HEK293 (cell line): ENCODE data around the gene MTR.
A peak's percentile ranks its signal among the peaks of the same experiment; 100 is the strongest.
"Not testable (repeated sequence)": the region's sequence is repeated elsewhere in the genome, so short reads cannot be mapped to it uniquely, and the experiment has no call there.

Source experiments
- CTCF ChIA-PET: fragments of 350-600 bp; formaldehyde crosslinking; extraction: SDS; loops from one replicate; lab custom pipeline; 2021; ENCODE audit warnings: antibody characterized with exemption; lab: Yijun Ruan, JAX
- POLR2A ChIA-PET: fragments of 300-600 bp; formaldehyde crosslinking; extraction: SDS; loops from one replicate; lab custom pipeline; 2020; ENCODE audit warnings: antibody characterized with exemption, inconsistent platforms; lab: Yijun Ruan, JAX
- H3K27ac ChIP-seq: fragments of 200-500 bp; sonication (Bioruptor generic); 2 replicates; pipeline ENCODE4 v1.5.1; 2014; ENCODE audit warnings: low read depth, low read length, control low read depth, inconsistent platforms; ENCODE audit errors: extremely low read depth
- H3K36me3 ChIP-seq, 2 experiments: fragments of 200-500 bp in 1 of 2; sonication (Bioruptor generic) in 1 of 2; 1 replicate in 1 of 2; 2 replicates in 1 of 2; pipeline ENCODE4 v1.5.1; 2014 to 2017; ENCODE audit warnings: inconsistent platforms in 2 of 2, low read length in 2 of 2; ENCODE audit not compliant: control insufficient read depth in 2 of 2, insufficient read depth in 1 of 2
- H3K4me1 ChIP-seq: fragments of 200-500 bp; sonication (Bioruptor generic); 2 replicates; pipeline ENCODE4 v1.5.1; 2014; ENCODE audit warnings: mild to moderate bottlenecking, low read length, inconsistent platforms; ENCODE audit not compliant: control insufficient read depth, insufficient read depth
- H3K4me3 ChIP-seq: 2 replicates; pipeline ENCODE4 v1.5.1; 2011; ENCODE audit warnings: low read depth, mild to moderate bottlenecking, control low read depth, low read length, moderate library complexity
- H3K9me3 ChIP-seq: fragments of 200-500 bp; sonication (Bioruptor generic); 2 replicates; pipeline ENCODE4 v1.5.1; 2014; ENCODE audit warnings: low read depth, low read length, inconsistent platforms; ENCODE audit not compliant: control insufficient read depth, insufficient read depth
- BCL11A ChIP-seq: fragments of 450-650 bp; formaldehyde crosslinking; IDR thresholded peaks from 2 replicates; pipeline ENCODE4 v1.5.1; 2016; ENCODE audit warnings: low read depth, missing biosample characterization, missing genetic modification characterization
- FEZF1 ChIP-seq: fragments of 450-650 bp; formaldehyde crosslinking; IDR thresholded peaks from 2 replicates; pipeline ENCODE4 v1.5.1; 2016; ENCODE audit warnings: missing biosample characterization, missing genetic modification characterization
- GLIS2 ChIP-seq: fragments of 450-650 bp; formaldehyde crosslinking; IDR thresholded peaks from 2 replicates; pipeline ENCODE4 v1.5.1; 2016; ENCODE audit warnings: missing biosample characterization, missing genetic modification characterization
- HOXA7 ChIP-seq: sonication (generic); formaldehyde crosslinking; IDR thresholded peaks from 2 replicates; pipeline ENCODE4 v1.8.1; 2022; ENCODE audit warnings: missing genetic modification reagents, borderline replicate concordance
- HOXC10 ChIP-seq: sonication (generic); formaldehyde crosslinking; IDR thresholded peaks from 2 replicates; pipeline ENCODE4 v1.8.1; 2023; ENCODE audit warnings: mild to moderate bottlenecking, missing genetic modification reagents
- MYNN ChIP-seq: fragments of 450-650 bp; formaldehyde crosslinking; IDR thresholded peaks from 2 replicates; pipeline ENCODE4 v1.5.1; 2016; ENCODE audit warnings: missing biosample characterization, missing genetic modification characterization, borderline replicate concordance
- MZF1 ChIP-seq: fragments of 450-650 bp; formaldehyde crosslinking; IDR thresholded peaks from 2 replicates; pipeline ENCODE4 v1.5.1; 2017; ENCODE audit warnings: missing biosample characterization, missing genetic modification characterization, borderline replicate concordance
- PRDM6 ChIP-seq: fragments of 450-650 bp; formaldehyde crosslinking; IDR thresholded peaks from 2 replicates; pipeline ENCODE4 v1.5.1; 2017; ENCODE audit warnings: missing biosample characterization, missing genetic modification characterization
- SCRT1 ChIP-seq: fragments of 450-650 bp; formaldehyde crosslinking; IDR thresholded peaks from 2 replicates; pipeline ENCODE4 v1.5.1; 2016; ENCODE audit warnings: missing biosample characterization, missing genetic modification characterization, borderline replicate concordance
- SP7 ChIP-seq: fragments of 450-650 bp; formaldehyde crosslinking; IDR thresholded peaks from 2 replicates; pipeline ENCODE4 v1.5.1; 2016; ENCODE audit warnings: missing biosample characterization, missing genetic modification characterization
- TCF7L2 ChIP-seq: IDR thresholded peaks from 2 replicates; pipeline ENCODE4 v1.6.1; 2011; ENCODE audit warnings: low read depth, mild to moderate bottlenecking, inconsistent platforms, low read length, moderate library complexity, borderline replicate concordance
- ZBTB17 ChIP-seq: fragments of 450-650 bp; formaldehyde crosslinking; IDR thresholded peaks from 2 replicates; pipeline ENCODE4 v1.5.1; 2016; ENCODE audit warnings: missing biosample characterization, missing genetic modification characterization
- ZBTB20 ChIP-seq: fragments of 450-650 bp; formaldehyde crosslinking; IDR thresholded peaks from 2 replicates; pipeline ENCODE4 v1.5.1; 2016; ENCODE audit warnings: missing biosample characterization, missing genetic modification characterization
- ZFP69B ChIP-seq: fragments of 450-650 bp; formaldehyde crosslinking; IDR thresholded peaks from 2 replicates; pipeline ENCODE4 v1.5.1; 2016; ENCODE audit warnings: missing biosample characterization, missing genetic modification characterization
- ZNF138 ChIP-seq: fragments of 450-650 bp; formaldehyde crosslinking; IDR thresholded peaks from 2 replicates; pipeline ENCODE4 v1.5.1; 2016; ENCODE audit warnings: missing biosample characterization, missing genetic modification characterization, borderline replicate concordance
- ZNF174 ChIP-seq: fragments of 450-650 bp; formaldehyde crosslinking; IDR thresholded peaks from 2 replicates; pipeline ENCODE4 v1.5.0; 2017; ENCODE audit warnings: missing biosample characterization, mild to moderate bottlenecking, missing genetic modification characterization
- ZNF175 ChIP-seq: fragments of 450-650 bp; formaldehyde crosslinking; IDR thresholded peaks from 2 replicates; pipeline ENCODE4 v1.5.1; 2016; ENCODE audit warnings: missing biosample characterization, missing genetic modification characterization
- ZNF292 ChIP-seq: fragments of 450-650 bp; formaldehyde crosslinking; IDR thresholded peaks from 2 replicates; pipeline ENCODE4 v1.5.1; 2016; ENCODE audit warnings: low read depth, missing biosample characterization, missing genetic modification characterization, borderline replicate concordance
- ZNF350 ChIP-seq: fragments of 450-650 bp; formaldehyde crosslinking; IDR thresholded peaks from 2 replicates; pipeline ENCODE4 v1.5.0; 2017; ENCODE audit warnings: missing biosample characterization, mild to moderate bottlenecking, missing genetic modification characterization
- ZNF398 ChIP-seq: fragments of 450-650 bp; formaldehyde crosslinking; IDR thresholded peaks from 2 replicates; pipeline ENCODE4 v1.5.1; 2017; ENCODE audit warnings: missing biosample characterization, missing genetic modification characterization
- ZNF513 ChIP-seq: fragments of 450-650 bp; IDR thresholded peaks from 2 replicates; pipeline ENCODE4 v1.5.1; 2018; ENCODE audit warnings: missing biosample characterization, missing genetic modification characterization
- ZNF548 ChIP-seq: fragments of 450-650 bp; formaldehyde crosslinking; IDR thresholded peaks from 2 replicates; pipeline ENCODE4 v1.5.1; 2016; ENCODE audit warnings: missing biosample characterization, missing genetic modification characterization
- ZNF692 ChIP-seq: fragments of 450-650 bp; formaldehyde crosslinking; IDR thresholded peaks from 2 replicates; pipeline ENCODE4 v1.5.1; 2016; ENCODE audit warnings: missing biosample characterization, missing genetic modification characterization
- ZNF776 ChIP-seq: fragments of 450-650 bp; formaldehyde crosslinking; IDR thresholded peaks from 2 replicates; pipeline ENCODE4 v1.5.0; 2017; ENCODE audit warnings: missing biosample characterization, missing genetic modification characterization, borderline replicate concordance
- ZSCAN16 ChIP-seq: fragments of 450-650 bp; formaldehyde crosslinking; IDR thresholded peaks from 2 replicates; pipeline ENCODE4 v1.5.1; 2016; ENCODE audit warnings: missing biosample characterization, missing genetic modification characterization
- ZSCAN18 ChIP-seq: fragments of 450-650 bp; formaldehyde crosslinking; IDR thresholded peaks from 2 replicates; pipeline ENCODE4 v1.5.1; 2016; ENCODE audit warnings: missing biosample characterization, missing genetic modification characterization

MTR gene

GRCh38 chr1:236907205-236907604 lies 112.1 kb downstream of the MTR start:
- Histone ChIP-seq H3K9me3 (no peaks in the 10 kb centered on the region), H3K4me3 (no peak overlapping the region), H3K36me3 (no peaks in the 10 kb centered on the region)
- CTCF ChIA-PET = interaction anchor here (0.6 kb wide), 2 partner anchors 109 to 662 kb away, joined by 3 to 4 read pairs; no protein-coding TSS in a partner anchor
- TF ChIP-seq ZBTB20 (tag by site-specific recombination) (peak; percentile 87), PRDM6 (peak; percentile 45), ZBTB17 (tag by site-specific recombination) (peak; percentile 36; the same call in 1 of the 2 replicates), ZNF174 (0 out of 2 replicates have a peak, but pooled peaks have one; percentile 6), ZNF175 (tag by site-specific recombination) (no peak), ZNF692 (tag by site-specific recombination) (no peak), ZNF398 (tag by site-specific recombination) (peak; percentile 63), FEZF1 (tag by site-specific recombination) (peak; percentile 82), HOXA7 (CRISPR knock-in tag) (no peak), GLIS2 (tag by site-specific recombination) (no peak), TCF7L2 (peak; percentile 86; the same call in 1 of the 2 replicates), SP7 (tag by site-specific recombination) (no peak), ZSCAN18 (tag by site-specific recombination) (no peak)
- TF ChIP-seq, all 188 proteins: peak for 7
- POLR2A ChIA-PET = interaction anchor here (0.7 to 1.1 kb wide), 2 partner anchors 23 to 112 kb away, joined by 3 read pairs; partner anchors contain the start of gene MTR
- no peak overlapping the region for H3K27ac ChIP-seq
- H3K4me1 ChIP-seq = peaks cover 5% of the 10 kb centered on the region

- ChIA-PET POLR2A (no interaction called here), CTCF (interaction anchor here (1.1 kb wide), 1 partner anchor 478 kb away, joined by 3 read pairs; no protein-coding TSS in a partner anchor)
- H3K4me1 ChIP-seq = peaks cover 5% of the 10 kb centered on the region
- no peak overlapping the region for H3K27ac ChIP-seq
- no peak for TF ChIP-seq ZNF776 (tag by site-specific recombination)
- TF ChIP-seq ZNF548 (tag by site-specific recombination) = no peak
- no peak for TF ChIP-seq HOXC10 (CRISPR knock-in tag)
- TF ChIP-seq MYNN (tag by site-specific recombination) = no peak
- no peak for TF ChIP-seq ZSCAN16
- TF ChIP-seq BCL11A (tag by site-specific recombination) = no peak
- no peak for TF ChIP-seq SCRT1 (tag by site-specific recombination)
- no peak for TF ChIP-seq ZNF138
- TF ChIP-seq ZFP69B (tag by site-specific recombination) = no peak
- TF ChIP-seq ZNF292 = no peak
- no peak for TF ChIP-seq MZF1 (tag by site-specific recombination)
- TF ChIP-seq ZNF350 = no peak
- no peak for TF ChIP-seq ZNF513
- H3K4me3 ChIP-seq = no peak overlapping the region
- H3K36me3 ChIP-seq = no peaks in the 10 kb centered on the region
- no peaks in the 10 kb centered on the region for H3K9me3 ChIP-seq
These were observed 113.6 kb downstream of the MTR start for GRCh38 chr1:236908669-236909068.

GRCh38 chr1:236911047-236911446 lies 116.0 kb downstream of the MTR start:
- POLR2A ChIA-PET, H3K27ac ChIP-seq, H3K9me3 ChIP-seq, H3K4me1 ChIP-seq, CTCF ChIA-PET, H3K36me3 ChIP-seq, H3K4me3 ChIP-seq: not testable (repeated sequence)
